HepG2 (cell line): ENCODE data around the gene CRIM1. TPM values are rescaled to one million over a fixed set of nuclear protein-coding genes. Genes with fewer than 3 reads are reported as not detected.

ENCODE experiments used
- ATAC-seq: fragments of 200-7000 bp; cut with Tn5 transposase; 3 replicates; pipeline ENCODE4 v1.9.1; 2020; ENCODE audit warnings: mild to moderate bottlenecking, moderate library complexity
- BruUV-seq: library from RNA; stranded (reverse); fragments of 400-500 nt; replicated peaks from 2 replicates; lab custom pipeline; 2021; lab: Mats Ljungman, UMichigan
- CTCF ChIA-PET: fragments of 300-600 bp; formaldehyde crosslinking; extraction: SDS; loops from one replicate; lab custom pipeline; 2021; ENCODE audit warnings: low total read pairs, inconsistent platforms, low intra/inter-chr PET ratio; lab: Yijun Ruan, JAX
- POLR2A ChIA-PET: fragments of 350-600 bp; sonication (Branson Sonifier 250); formaldehyde crosslinking; loops from one replicate; lab custom pipeline; 2020; ENCODE audit warnings: antibody characterized with exemption, inconsistent platforms; lab: Yijun Ruan, JAX
- DNase-seq: peaks from one replicate; pipeline ENCODE4 v3.0.0-alpha.2; 2015; ENCODE audit warnings: low spot score
- FAIRE-seq: peaks from 3 replicates; lab custom pipeline; 2011; peaks lifted over from hg19 to GRCh38; lab: Jason Lieb, UNC
- H2AFZ ChIP-seq: one replicate; pipeline ENCODE4 v1.6.1; 2011; ENCODE audit warnings: low read length, inconsistent platforms
- H3K27ac ChIP-seq: fragments of 300-600 bp; 3 replicates; pipeline ENCODE4 v1.8.0; 2011; ENCODE audit warnings: mixed run types, mild to moderate bottlenecking, mixed read lengths, low read length, inconsistent platforms; ENCODE audit not compliant: insufficient read depth; ENCODE audit errors: extremely low read length
- H3K27me3 ChIP-seq, 2 experiments: fragments of 200-600 bp in 1 of 2; 2 replicates in 1 of 2; 3 replicates in 1 of 2; pipeline versions ENCODE4 v1.6.0 to v1.8.0; 2011; ENCODE audit warnings: low read length in 2 of 2, mild to moderate bottlenecking in 2 of 2, moderate library complexity in 2 of 2, inconsistent platforms in 1 of 2; ENCODE audit not compliant: insufficient read depth in 2 of 2, control insufficient read depth in 1 of 2
- H3K36me3 ChIP-seq, 2 experiments: fragments of 200-600 bp in 1 of 2; replicated peaks in 1 of 2; 2 replicates in 1 of 2; 3 replicates in 1 of 2; pipeline versions ENCODE4 v1.5.1 to v1.8.0; 2011; ENCODE audit warnings: low read length in 2 of 2, inconsistent platforms in 1 of 2; ENCODE audit not compliant: insufficient read depth in 2 of 2, control insufficient read depth in 1 of 2
- H3K4me1 ChIP-seq: 2 replicates; pipeline ENCODE4 v1.5.1; 2012; ENCODE audit warnings: low read length, inconsistent platforms; ENCODE audit not compliant: insufficient read depth
- H3K4me2 ChIP-seq: 2 replicates; pipeline ENCODE4 v1.6.0; 2011; ENCODE audit warnings: low read depth, low read length, inconsistent platforms
- H3K4me3 ChIP-seq, 3 experiments: fragments of 200-600 bp in 1 of 3; sonication (generic), shearing (Covaris generic) in 1 of 3; replicated peaks in 1 of 3; 2 replicates each; pipeline ENCODE4 v1.5.1; 2011 to 2016; ENCODE audit warnings: low read length in 3 of 3, inconsistent platforms in 2 of 3, low read depth in 2 of 3, mild to moderate bottlenecking in 2 of 3, control low read depth in 1 of 3, mixed read lengths in 1 of 3; ENCODE audit not compliant: insufficient read depth in 1 of 3
- H3K79me2 ChIP-seq: one replicate; pipeline ENCODE4 v1.6.1; 2011; ENCODE audit warnings: low read length, inconsistent platforms; ENCODE audit not compliant: insufficient read depth
- H3K9ac ChIP-seq: 2 replicates; pipeline ENCODE4 v1.6.0; 2011; ENCODE audit warnings: mild to moderate bottlenecking, low read depth, low read length, inconsistent platforms; ENCODE audit not compliant: insufficient read depth
- H3K9me3 ChIP-seq: 2 replicates; pipeline ENCODE4 v1.5.1; 2012; ENCODE audit warnings: mild to moderate bottlenecking, low read length
- H4K20me1 ChIP-seq: 2 replicates; pipeline ENCODE4 v1.6.0; 2011; ENCODE audit warnings: inconsistent platforms, mild to moderate bottlenecking, low read length, moderate library complexity; ENCODE audit not compliant: insufficient read depth
- ARNT ChIP-seq: fragments of 450-650 bp; IDR thresholded peaks from 2 replicates; pipeline ENCODE4 v1.6.1; 2017
- CSRNP2 ChIP-seq: sonication (generic); formaldehyde crosslinking; conservative IDR thresholded peaks from 2 replicates; pipeline ENCODE4 v1.8.0; 2022; ENCODE audit warnings: low read depth, missing genetic modification reagents
- EED ChIP-seq: sonication (generic); formaldehyde crosslinking; IDR thresholded peaks from 2 replicates; pipeline ENCODE4 v1.5.0; 2020; ENCODE audit warnings: mild to moderate bottlenecking, missing genetic modification reagents
- GTF3A ChIP-seq: sonication (generic); formaldehyde crosslinking; conservative IDR thresholded peaks from 2 replicates; pipeline ENCODE4 v1.4.0; 2020; ENCODE audit warnings: mild to moderate bottlenecking, missing genetic modification reagents
- IRF9 ChIP-seq: sonication (generic); formaldehyde crosslinking; IDR thresholded peaks from 2 replicates; pipeline ENCODE4 v1.8.0; 2022; ENCODE audit warnings: missing genetic modification reagents, mild to moderate bottlenecking, borderline replicate concordance
- KDM1A ChIP-seq: IDR thresholded peaks from 2 replicates; pipeline ENCODE4 v1.6.1; 2016; ENCODE audit warnings: missing compliant biosample characterization
- KDM3A ChIP-seq: IDR thresholded peaks from 2 replicates; pipeline ENCODE4 v1.6.1; 2018; ENCODE audit warnings: low read depth, missing compliant biosample characterization
- MAFF ChIP-seq: IDR thresholded peaks from 2 replicates; pipeline ENCODE4 v1.6.1; 2011; ENCODE audit warnings: low read depth, low read length, improper control_type of control experiment
- NFE2L2 ChIP-seq: fragments of 150-350 bp; IDR thresholded peaks from 2 replicates; pipeline ENCODE4 v1.6.1; 2014; ENCODE audit warnings: low read length
- RBM22 ChIP-seq: fragments of 200-400 bp; formaldehyde crosslinking; optimal IDR thresholded peaks from 2 replicates; pipeline ENCODE3; 2017; ENCODE audit warnings: mild to moderate bottlenecking, low read length, moderate library complexity
- RXRA ChIP-seq: sonication (generic); formaldehyde crosslinking; IDR thresholded peaks from 2 replicates; pipeline ENCODE4 v1.5.1; 2020; ENCODE audit warnings: missing genetic modification reagents
- SNRNP70 ChIP-seq: fragments of 200-400 bp; formaldehyde crosslinking; IDR thresholded peaks from 2 replicates; pipeline ENCODE4 v1.6.1; 2017; ENCODE audit warnings: mild to moderate bottlenecking, low read depth, low read length, moderate library complexity
- ZFAT ChIP-seq: sonication (generic); formaldehyde crosslinking; conservative IDR thresholded peaks from 2 replicates; pipeline ENCODE4 v1.8.1; 2023; ENCODE audit warnings: missing genetic modification reagents, inconsistent platforms
- ZFP41 ChIP-seq: sonication (generic); formaldehyde crosslinking; IDR thresholded peaks from 2 replicates; pipeline ENCODE4 v1.4.0; 2020; ENCODE audit warnings: mild to moderate bottlenecking, missing genetic modification reagents, borderline replicate concordance
- ZNF678 ChIP-seq: sonication (generic); formaldehyde crosslinking; IDR thresholded peaks from 2 replicates; pipeline ENCODE4 v1.4.0; 2020; ENCODE audit warnings: mild to moderate bottlenecking, missing genetic modification reagents
- ZNF776 ChIP-seq: sonication (generic); formaldehyde crosslinking; IDR thresholded peaks from 2 replicates; pipeline ENCODE4 v1.4.0; 2020; ENCODE audit warnings: mild to moderate bottlenecking, missing genetic modification reagents
- WGBS: methylation state at CpG from one replicate; pipeline ENCODE4 v1.1.6; 2017; ENCODE audit warnings: low lambda C conversion rate; 5-methylcytosine and 5-hydroxymethylcytosine counted together
- in situ Hi-C: cut with HindIII; loops from 2 replicates; pipeline ENCODE4 v1.10.0; 2017; ENCODE audit warnings: low pct_unique_long_range_greater_than_20kb; ENCODE audit not compliant: extremely low pct_ligation_motif_present
- intact Hi-C: fragments of 100-400 bp; cut with micrococcal nuclease; formaldehyde crosslinking; loops from one replicate; pipeline ENCODE4 v1.10.0; 2022; ENCODE audit not compliant: unreplicated experiment
- polyA plus RNA-seq, 8 experiments: library from polyadenylated mRNA; depleted of rRNA in 3 of 8; stranded (reverse) in 7 of 8; unstranded in 1 of 8; fragments of >200 nt; fragmentation: Illumina TruSeq in 4 of 8; extraction: Trizol in 4 of 8; gene quantifications; 2 replicates each; pipeline versions ENCODE4 v1.2.1 to v1.2.3, GENCODE V29; 2011 to 2016; ENCODE audit warnings: low read depth in 4 of 8, missing spikeins in 1 of 8, mixed read lengths in 1 of 8; ENCODE audit not compliant: insufficient read depth in 1 of 8
- total RNA-seq, 5 experiments: library from RNA; depleted of rRNA; stranded (reverse); fragments of >200 nt; fragmentation: Illumina TruSeq; extraction: Trizol; gene quantifications; 2 replicates each; pipeline ENCODE4 v1.2.3, GENCODE V29; 2016; ENCODE audit warnings: low read depth in 1 of 5

The CRIM1 gene
- total and polyA plus RNA-seq, 2 of the 13 experiments (the other 11 are each of a cell fraction or from before 2014, with no cell fraction given): 39.1 to 69.9 TPM

GRCh38 chr2:36430549-36430948, 75.0 kb downstream of the CRIM1 start:
- intact Hi-C loops: no loop called here
- no peak for FAIRE-seq
- 76% methylated on average over 4 of the region's 4 CpGs for WGBS
- peaks cover 56% of the 10 kb centered on the region for H3K79me2 ChIP-seq
- H3K36me3 ChIP-seq: peaks cover 6 to 11% of the 10 kb centered on the region in 2 experiments; a peak in 3 of 5 replicates
- H3K4me2 ChIP-seq: no peak overlapping the region
- ATAC-seq: no peak
- no peaks in the 10 kb centered on the region for H3K9me3 ChIP-seq
- BruUV-seq: no TSS peak
- H2AFZ ChIP-seq: no peak overlapping the region
- no peak overlapping the region for H3K4me3 ChIP-seq
- peaks cover 72% of the 10 kb centered on the region for H4K20me1 ChIP-seq
- H3K27me3 ChIP-seq: no peaks in the 10 kb centered on the region
- CTCF ChIA-PET: no interaction called here
- POLR2A ChIA-PET: no interaction called here
- TF ChIP-seq CSRNP2 (CRISPR knock-in tag): no peak
- TF ChIP-seq RBM22: peak; percentile 44
- in situ Hi-C loops: no loop called here
- DNase-seq: no peak
- H3K27ac ChIP-seq: no peak overlapping the region
- H3K4me1 ChIP-seq: peaks cover 43% of the 10 kb centered on the region
- H3K9ac ChIP-seq: no peak overlapping the region

- no peaks in the 10 kb centered on the region for H3K27me3 ChIP-seq
- peaks cover 57% of the 10 kb centered on the region for H3K79me2 ChIP-seq
- H2AFZ ChIP-seq: no peak overlapping the region
- no peak overlapping the region for H3K9ac ChIP-seq
- 96% methylated on average over 3 of the region's 3 CpGs for whole genome bisulfite sequencing
- H4K20me1 ChIP-seq: peaks cover 73% of the 10 kb centered on the region
- peaks cover 38% of the 10 kb centered on the region for H3K4me1 ChIP-seq
- BruUV-seq: no TSS peak
- intact Hi-C loops: loop anchor here (2.0 kb wide), 3 partner anchors 16 to 70 kb away; no protein-coding TSS in a partner anchor
- DNase-seq: no peak
- H3K4me3 ChIP-seq: no peak overlapping the region
- ATAC-seq: no peak
- H3K4me2 ChIP-seq: no peak overlapping the region
- CTCF ChIA-PET: no interaction called here
- TF ChIP-seq ARNT (no peak), KDM1A (CRISPR knock-in tag) (no peak), NFE2L2 (no peak), IRF9 (CRISPR knock-in tag) (no peak), RXRA (CRISPR knock-in tag) (no peak), SNRNP70 (no peak), EED (CRISPR knock-in tag) (no peak), GTF3A (no peak), MAFF (no peak), ZNF678 (CRISPR knock-in tag) (no peak), ZFAT (CRISPR knock-in tag) (no peak), ZNF776 (CRISPR knock-in tag) (no peak), KDM3A (no peak), ZFP41 (CRISPR knock-in tag) (no peak)
- TF ChIP-seq, all 625 proteins: peak for 0
- H3K27ac ChIP-seq: no peak overlapping the region
- H3K36me3 ChIP-seq: peaks cover 5 to 7% of the 10 kb centered on the region in 2 experiments; a peak in 3 of 5 replicates
- FAIRE-seq: no peak
- H3K9me3 ChIP-seq: no peaks in the 10 kb centered on the region
- in situ Hi-C loops: no loop called here
- POLR2A ChIA-PET: interaction anchor here (0.6 to 2.1 kb wide), 5 partner anchors 11 to 538 kb away, joined by 3 to 9 read pairs (median 4); no protein-coding TSS in a partner anchor
These were observed 76.9 kb downstream of the CRIM1 start for GRCh38 chr2:36432479-36432878.
